ENCODE measurements around the gene EPHA6. TPM values are rescaled to one million over a fixed set of nuclear protein-coding genes. Genes with fewer than 3 reads are reported as not detected.

EPHA6 gene
- total and polyA plus RNA-seq, 2 donors (not counting 3 experiments of a cell fraction or from before 2014, with no cell fraction given), result not detected

DNA sequence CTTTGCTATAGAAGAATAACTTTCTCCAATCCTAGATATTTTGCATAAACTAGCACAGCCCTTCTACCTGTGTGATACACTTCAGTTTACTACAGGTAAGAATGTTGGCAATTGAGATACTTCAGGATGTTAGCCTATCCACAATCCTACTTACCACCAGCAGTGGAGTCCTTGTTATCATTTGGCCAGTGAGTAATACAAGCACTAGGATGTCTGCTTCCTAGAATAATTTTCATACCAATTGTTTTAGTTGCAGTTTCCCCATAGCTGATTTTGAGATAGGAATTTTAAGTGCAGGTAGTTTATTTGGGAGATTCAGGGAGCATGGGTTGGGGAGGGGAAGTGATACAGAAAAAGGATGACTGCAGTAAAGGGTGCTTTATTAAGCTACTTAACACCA, 147.2 kb downstream of the EPHA6 start:
- Histone ChIP-seq H3K9ac (replicated peaks; ENCODE audit: extremely low read depth, insufficient read depth, low read length) (no peak overlapping the region), H3K36me3 (ENCODE audit: control insufficient read depth in 2 of 2, extremely low read depth in 1 of 2, insufficient read depth in 2 of 2, low read length in 2 of 2) (no peaks in the 10 kb centered on the region), H3K4me2 (ENCODE audit: insufficient read depth, low read length) (no peak overlapping the region), H2AFZ (ENCODE audit: low read depth, low read length) (no peak overlapping the region), H3K79me2 (ENCODE audit: control insufficient read depth, insufficient read depth, low read length) (no peaks in the 10 kb centered on the region), H3K9me1 (replicated peaks; ENCODE audit: control insufficient read depth, extremely low read depth, insufficient read depth, low read length) (no peaks in the 10 kb centered on the region), H3K4me3 (replicated peaks in 1 of 3; ENCODE audit: insufficient read depth in 1 of 3, low read depth in 1 of 3, low read length in 3 of 3) (no peak overlapping the region), H3K9me3 (replicated peaks; ENCODE audit: control insufficient read depth, insufficient read depth, low read length) (no peaks in the 10 kb centered on the region), H3K4me1 (ENCODE audit: control insufficient read depth, extremely low read depth, insufficient read depth, low read length) (no peaks in the 10 kb centered on the region), H3K27ac (ENCODE audit: insufficient read depth, low read depth, low read length) (no peak overlapping the region), H4K20me1 (replicated peaks; ENCODE audit: control insufficient read depth, extremely low read depth, insufficient read depth, low read length) (no peaks in the 10 kb centered on the region), H3K27me3 (ENCODE audit: control insufficient read depth in 2 of 2, insufficient read depth in 2 of 2, low read length in 2 of 2) (no peaks in the 10 kb centered on the region)
- intact Hi-C loops (cut with micrococcal nuclease) (no loop called here), dilution Hi-C loops (cut with MboI; ENCODE audit: extremely low pct_ligation_motif_present, low sequenced_read_pairs) (no loop called here)
- no TSS peak for BruUV-seq (replicated peaks)
- TF ChIP-seq MYC (IDR thresholded peaks at IDR 0.05; ENCODE audit: low read depth, low read length), result no peak
- TF ChIP-seq GATA2 (IDR thresholded peaks at IDR 0.05; ENCODE audit: insufficient read depth, insufficient read length, low read depth, low read length), result no peak
- no peak for TF ChIP-seq POLR2A (IDR thresholded peaks at IDR 0.05; ENCODE audit: low read depth, low read length)
- TF ChIP-seq, protein P1, sequence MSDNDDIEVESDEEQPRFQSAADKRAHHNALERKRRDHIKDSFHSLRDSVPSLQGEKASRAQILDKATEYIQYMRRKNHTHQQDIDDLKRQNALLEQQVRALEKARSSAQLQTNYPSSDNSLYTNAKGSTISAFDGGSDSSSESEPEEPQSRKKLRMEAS (IDR thresholded peaks at IDR 0.05; ENCODE audit: insufficient read depth, insufficient read length), result no peak
- TF ChIP-seq POLR2AphosphoS5 (IDR thresholded peaks at IDR 0.05; ENCODE audit: insufficient read depth, low read depth, low read length), result no peak
- TF ChIP-seq EZH2 (IDR thresholded peaks at IDR 0.05; ENCODE audit: borderline replicate concordance, low read depth, low read length, severe bottlenecking), result no peak
- TF ChIP-seq FOS (IDR thresholded peaks at IDR 0.05; ENCODE audit: borderline replicate concordance, insufficient read depth, low read length), result no peak
- ChIA-PET CTCF (no interaction called here), POLR2A (no interaction called here)
- FAIRE-seq, result no peak
- no peak for DNase-seq (ENCODE audit: low read depth, low spot score)

DNA sequence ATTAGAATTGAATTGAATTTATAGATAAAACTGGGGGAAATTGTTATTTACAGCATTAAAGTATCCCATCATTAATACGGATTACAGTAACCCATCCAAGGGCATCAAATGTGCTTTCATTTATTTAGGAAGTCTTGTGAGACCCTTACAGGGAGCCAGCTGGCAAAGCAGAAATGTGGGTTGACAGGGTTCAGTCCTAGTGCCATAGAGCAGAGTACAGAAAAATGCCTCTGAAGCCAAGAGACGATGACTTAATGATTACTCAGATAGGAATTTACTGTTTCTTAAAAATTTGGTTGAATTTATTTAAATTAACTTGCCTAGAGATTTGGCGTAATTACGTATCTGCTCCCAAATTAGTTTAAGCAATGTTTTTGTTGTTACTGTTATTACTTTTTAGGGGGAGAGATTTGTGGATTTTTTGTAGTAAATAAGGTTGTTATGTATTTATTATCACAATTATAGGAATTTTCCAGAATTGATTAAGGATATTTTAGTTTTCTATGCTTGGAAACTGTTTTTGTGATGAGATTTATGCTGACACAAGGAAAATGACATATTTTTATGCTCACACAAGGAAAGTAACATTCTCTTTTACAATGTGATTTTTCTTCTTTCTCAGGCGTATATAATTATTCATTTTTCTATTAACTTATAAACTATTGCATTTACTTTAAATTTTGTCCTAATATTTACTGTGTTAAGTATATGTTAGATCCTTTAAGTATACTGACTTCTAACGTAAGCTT, 152.0 kb downstream of the EPHA6 start:
- H3K79me2 ChIP-seq (ENCODE audit: control insufficient read depth, insufficient read depth, low read length), result no peaks in the 10 kb centered on the region
- TF ChIP-seq POLR2A (IDR thresholded peaks at IDR 0.05; ENCODE audit: low read depth, low read length), result no peak
- TF ChIP-seq EZH2 (IDR thresholded peaks at IDR 0.05; ENCODE audit: borderline replicate concordance, low read depth, low read length, severe bottlenecking), result no peak
- TF ChIP-seq MYC (IDR thresholded peaks at IDR 0.05; ENCODE audit: low read depth, low read length), result no peak
- no peak for TF ChIP-seq JUN (IDR thresholded peaks at IDR 0.05; ENCODE audit: borderline replicate concordance, insufficient read depth, insufficient read length, low read depth)
- TF ChIP-seq, protein P1 (IDR thresholded peaks at IDR 0.05; ENCODE audit: insufficient read depth, insufficient read length), result no peak
- no peak for TF ChIP-seq FOS (IDR thresholded peaks at IDR 0.05; ENCODE audit: borderline replicate concordance, insufficient read depth, low read length)
- no peak for TF ChIP-seq GATA2 (IDR thresholded peaks at IDR 0.05; ENCODE audit: insufficient read depth, insufficient read length, low read depth, low read length)
- TF ChIP-seq, protein P2, sequence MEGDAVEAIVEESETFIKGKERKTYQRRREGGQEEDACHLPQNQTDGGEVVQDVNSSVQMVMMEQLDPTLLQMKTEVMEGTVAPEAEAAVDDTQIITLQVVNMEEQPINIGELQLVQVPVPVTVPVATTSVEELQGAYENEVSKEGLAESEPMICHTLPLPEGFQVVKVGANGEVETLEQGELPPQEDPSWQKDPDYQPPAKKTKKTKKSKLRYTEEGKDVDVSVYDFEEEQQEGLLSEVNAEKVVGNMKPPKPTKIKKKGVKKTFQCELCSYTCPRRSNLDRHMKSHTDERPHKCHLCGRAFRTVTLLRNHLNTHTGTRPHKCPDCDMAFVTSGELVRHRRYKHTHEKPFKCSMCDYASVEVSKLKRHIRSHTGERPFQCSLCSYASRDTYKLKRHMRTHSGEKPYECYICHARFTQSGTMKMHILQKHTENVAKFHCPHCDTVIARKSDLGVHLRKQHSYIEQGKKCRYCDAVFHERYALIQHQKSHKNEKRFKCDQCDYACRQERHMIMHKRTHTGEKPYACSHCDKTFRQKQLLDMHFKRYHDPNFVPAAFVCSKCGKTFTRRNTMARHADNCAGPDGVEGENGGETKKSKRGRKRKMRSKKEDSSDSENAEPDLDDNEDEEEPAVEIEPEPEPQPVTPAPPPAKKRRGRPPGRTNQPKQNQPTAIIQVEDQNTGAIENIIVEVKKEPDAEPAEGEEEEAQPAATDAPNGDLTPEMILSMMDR (IDR thresholded peaks at IDR 0.05; ENCODE audit: extremely low read depth in 1 of 2, insufficient read depth in 1 of 2, low read depth in 1 of 2, low read length in 2 of 2), result no peak
- no peak for TF ChIP-seq POLR2AphosphoS5 (IDR thresholded peaks at IDR 0.05; ENCODE audit: insufficient read depth, low read depth, low read length)
- no peaks in the 10 kb centered on the region for H3K36me3 ChIP-seq (ENCODE audit: control insufficient read depth in 2 of 2, extremely low read depth in 1 of 2, insufficient read depth in 2 of 2, low read length in 2 of 2)
- POLR2A ChIA-PET, result no interaction called here
- H3K9me3 ChIP-seq (replicated peaks; ENCODE audit: control insufficient read depth, insufficient read depth, low read length), result no peaks in the 10 kb centered on the region
- intact Hi-C loops (cut with micrococcal nuclease) (no loop called here), dilution Hi-C loops (cut with MboI; ENCODE audit: extremely low pct_ligation_motif_present, low sequenced_read_pairs) (no loop called here)
- no peak overlapping the region for H2AFZ ChIP-seq (ENCODE audit: low read depth, low read length)
- no peak overlapping the region for H3K9ac ChIP-seq (replicated peaks; ENCODE audit: extremely low read depth, insufficient read depth, low read length)
- no peaks in the 10 kb centered on the region for H3K9me1 ChIP-seq (replicated peaks; ENCODE audit: control insufficient read depth, extremely low read depth, insufficient read depth, low read length)
- H3K4me1 ChIP-seq (ENCODE audit: control insufficient read depth, extremely low read depth, insufficient read depth, low read length), result no peaks in the 10 kb centered on the region
- H3K27ac ChIP-seq (ENCODE audit: insufficient read depth, low read depth, low read length), result no peak overlapping the region
- H3K27me3 ChIP-seq (ENCODE audit: control insufficient read depth in 2 of 2, insufficient read depth in 2 of 2, low read length in 2 of 2), result no peaks in the 10 kb centered on the region
- FAIRE-seq, result no peak
- no peak overlapping the region for H3K4me2 ChIP-seq (ENCODE audit: insufficient read depth, low read length)
- DNase-seq (ENCODE audit: low read depth, low spot score), result no peak
- no peaks in the 10 kb centered on the region for H4K20me1 ChIP-seq (replicated peaks; ENCODE audit: control insufficient read depth, extremely low read depth, insufficient read depth, low read length)
- CTCF ChIA-PET, result no interaction called here
- no peak overlapping the region for H3K4me3 ChIP-seq (replicated peaks in 1 of 3; ENCODE audit: insufficient read depth in 1 of 3, low read depth in 1 of 3, low read length in 3 of 3)
- no TSS peak for BruUV-seq (replicated peaks)

All from endothelial cell of umbilical vein (primary cell).